ENCODE measurements around the gene LRRN2. TPM values are rescaled to one million over a fixed set of nuclear protein-coding genes. Genes with fewer than 3 reads are reported as not detected.

LRRN2 gene
- total and polyA plus RNA-seq, 2 donors (not counting 1 experiment from before 2014, with no cell fraction given), result not detected

DNA sequence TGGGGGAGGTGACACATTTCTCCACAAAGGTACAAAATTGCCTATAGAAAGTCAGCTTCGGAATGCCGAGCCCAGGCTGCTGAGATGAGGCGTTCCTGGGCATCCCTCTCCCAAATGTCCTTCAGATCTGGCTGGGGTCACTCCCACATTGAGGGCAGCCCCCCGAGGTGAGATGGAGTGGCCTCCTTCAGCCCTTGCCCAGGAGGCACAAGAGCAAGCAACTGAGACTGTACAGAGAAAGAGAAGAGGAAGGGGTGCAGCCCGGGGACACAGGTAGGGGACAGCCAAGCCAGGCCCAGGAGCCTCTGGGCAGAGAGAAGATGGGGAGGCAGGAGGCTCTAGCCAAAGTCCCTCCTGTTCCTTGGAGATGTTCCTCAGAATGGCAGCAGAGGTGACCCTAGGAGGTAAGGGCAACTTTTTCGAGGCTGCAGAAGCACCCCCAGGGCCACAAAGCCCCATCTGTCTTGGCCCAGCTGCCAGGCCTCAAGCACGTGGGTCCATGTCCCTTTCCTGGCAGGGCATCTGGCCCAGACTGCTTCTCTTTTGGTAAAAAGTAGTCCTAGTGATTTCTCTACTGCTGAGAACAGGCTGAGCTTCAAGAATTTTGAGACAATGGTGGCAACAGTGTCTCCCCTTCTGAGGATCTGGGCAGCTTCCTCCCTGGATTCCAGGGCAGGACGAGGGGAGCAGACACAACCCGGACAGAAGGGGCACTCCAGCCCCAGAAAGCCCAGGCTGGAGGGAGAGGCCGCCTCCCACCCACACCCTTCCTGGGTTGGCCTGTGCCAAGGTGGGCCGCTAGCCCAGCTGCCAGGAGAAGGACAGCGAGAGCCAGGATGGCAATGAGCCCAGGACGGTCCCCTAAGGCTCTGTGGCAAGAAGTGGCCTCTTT is 68.0 kb downstream of the LRRN2 start:
- Histone ChIP-seq H3K4me2 (ENCODE audit: extremely low read depth, insufficient read depth, low read length) (no peak overlapping the region), H3K79me2 (ENCODE audit: control insufficient read depth, insufficient read depth, low read length) (no peaks in the 10 kb centered on the region), H3K27ac (ENCODE audit: insufficient read depth, low read length) (no peak overlapping the region), H3K4me1 (ENCODE audit: control insufficient read depth, extremely low read depth, insufficient read depth, low read length) (no peaks in the 10 kb centered on the region), H3K9ac (ENCODE audit: insufficient read depth, low read length) (no peak overlapping the region), H3K27me3 (ENCODE audit: control insufficient read depth, insufficient read depth, low read length) (peaks cover 31% of the 10 kb centered on the region), H3K9me3 (ENCODE audit: control insufficient read depth, insufficient read depth, low read depth, low read length) (no peaks in the 10 kb centered on the region), H2AFZ (ENCODE audit: low read length) (no peak overlapping the region), H4K20me1 (ENCODE audit: control insufficient read depth, extremely low read depth, insufficient read depth, low read length) (no peaks in the 10 kb centered on the region), H3K4me3 (replicated peaks in 1 of 4; ENCODE audit: control extremely low read depth in 1 of 4, insufficient read depth in 1 of 4, low read depth in 3 of 4, low read length in 4 of 4) (no peak overlapping the region), H3K36me3 (ENCODE audit: control insufficient read depth, insufficient read depth, low read length) (no peaks in the 10 kb centered on the region)
- no peak for TF ChIP-seq CTCF (conservative IDR thresholded peaks at IDR 0.05 in 1 of 2, IDR thresholded peaks at IDR 0.05 in 1 of 2; ENCODE audit: low read depth in 1 of 2, low read length in 2 of 2)
- no peak for TF ChIP-seq EZH2 (IDR thresholded peaks at IDR 0.05; ENCODE audit: low read length, missing control alignments)
- DNase-seq (ENCODE audit: low read depth in 2 of 2), result no peak

DNA sequence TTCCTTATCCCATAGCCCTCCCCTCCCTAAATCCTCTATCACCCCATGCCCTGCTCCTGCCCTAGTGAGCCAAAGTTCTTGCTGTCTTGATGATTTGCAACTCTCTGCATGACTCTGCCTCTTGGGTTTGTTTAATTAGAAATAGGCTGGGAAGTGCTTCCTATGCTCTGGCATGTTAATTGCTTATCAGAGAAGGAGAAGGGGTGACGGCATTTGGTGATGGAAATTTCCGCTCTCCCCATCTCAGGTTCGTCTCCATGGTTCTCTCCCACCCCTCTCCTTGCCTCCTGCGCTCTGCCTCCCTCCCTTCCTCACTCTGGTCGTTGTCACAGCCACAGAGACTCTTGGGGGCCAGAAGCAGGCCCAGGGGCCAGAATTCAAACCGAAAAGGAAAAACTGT is 68.9 kb downstream of the LRRN2 start:
- H3K27me3 ChIP-seq (ENCODE audit: control insufficient read depth, insufficient read depth, low read length), result peaks cover 31% of the 10 kb centered on the region
- H3K9me3 ChIP-seq (ENCODE audit: control insufficient read depth, insufficient read depth, low read depth, low read length), result no peaks in the 10 kb centered on the region
- no peaks in the 10 kb centered on the region for H4K20me1 ChIP-seq (ENCODE audit: control insufficient read depth, extremely low read depth, insufficient read depth, low read length)
- no peak overlapping the region for H3K4me3 ChIP-seq (replicated peaks in 1 of 4; ENCODE audit: control extremely low read depth in 1 of 4, insufficient read depth in 1 of 4, low read depth in 3 of 4, low read length in 4 of 4)
- no peaks in the 10 kb centered on the region for H3K4me1 ChIP-seq (ENCODE audit: control insufficient read depth, extremely low read depth, insufficient read depth, low read length)
- no peak overlapping the region for H3K27ac ChIP-seq (ENCODE audit: insufficient read depth, low read length)
- TF ChIP-seq EZH2 (IDR thresholded peaks at IDR 0.05; ENCODE audit: low read length, missing control alignments) (no peak), CTCF (conservative IDR thresholded peaks at IDR 0.05 in 1 of 2, IDR thresholded peaks at IDR 0.05 in 1 of 2; ENCODE audit: low read depth in 1 of 2, low read length in 2 of 2) (no peak)
- no peaks in the 10 kb centered on the region for H3K36me3 ChIP-seq (ENCODE audit: control insufficient read depth, insufficient read depth, low read length)
- H3K4me2 ChIP-seq (ENCODE audit: extremely low read depth, insufficient read depth, low read length), result no peak overlapping the region
- no peak overlapping the region for H2AFZ ChIP-seq (ENCODE audit: low read length)
- H3K9ac ChIP-seq (ENCODE audit: insufficient read depth, low read length), result no peak overlapping the region
- H3K79me2 ChIP-seq (ENCODE audit: control insufficient read depth, insufficient read depth, low read length), result no peaks in the 10 kb centered on the region
- DNase-seq (ENCODE audit: low read depth in 2 of 2), result no peak

- Histone ChIP-seq H3K79me2 (ENCODE audit: control insufficient read depth, insufficient read depth, low read length) (no peaks in the 10 kb centered on the region), H3K4me2 (ENCODE audit: extremely low read depth, insufficient read depth, low read length) (no peak overlapping the region), H3K4me3 (replicated peaks in 1 of 4; ENCODE audit: control extremely low read depth in 1 of 4, insufficient read depth in 1 of 4, low read depth in 3 of 4, low read length in 4 of 4) (no peak overlapping the region), H2AFZ (ENCODE audit: low read length) (no peak overlapping the region), H3K9me3 (ENCODE audit: control insufficient read depth, insufficient read depth, low read depth, low read length) (no peaks in the 10 kb centered on the region), H3K36me3 (ENCODE audit: control insufficient read depth, insufficient read depth, low read length) (no peaks in the 10 kb centered on the region), H3K27ac (ENCODE audit: insufficient read depth, low read length) (no peak overlapping the region), H3K9ac (ENCODE audit: insufficient read depth, low read length) (no peak overlapping the region), H3K4me1 (ENCODE audit: control insufficient read depth, extremely low read depth, insufficient read depth, low read length) (no peaks in the 10 kb centered on the region), H4K20me1 (ENCODE audit: control insufficient read depth, extremely low read depth, insufficient read depth, low read length) (no peaks in the 10 kb centered on the region), H3K27me3 (ENCODE audit: control insufficient read depth, insufficient read depth, low read length) (peaks cover 35% of the 10 kb centered on the region)
- TF ChIP-seq EZH2 (IDR thresholded peaks at IDR 0.05; ENCODE audit: low read length, missing control alignments) (no peak), CTCF (conservative IDR thresholded peaks at IDR 0.05 in 1 of 2, IDR thresholded peaks at IDR 0.05 in 1 of 2; ENCODE audit: low read depth in 1 of 2, low read length in 2 of 2) (no peak)
- DNase-seq (ENCODE audit: low read depth in 2 of 2), result no peak
Measured at GRCh38 chr1:204615881-204616280, 69.7 kb downstream of the LRRN2 start.
